ENCODE data around the gene UAP1L1.
"Not testable (repeated sequence)": the region's sequence is repeated elsewhere in the genome, so short reads cannot be mapped to it uniquely, and the experiment has no call there.

UAP1L1 gene, protein sequence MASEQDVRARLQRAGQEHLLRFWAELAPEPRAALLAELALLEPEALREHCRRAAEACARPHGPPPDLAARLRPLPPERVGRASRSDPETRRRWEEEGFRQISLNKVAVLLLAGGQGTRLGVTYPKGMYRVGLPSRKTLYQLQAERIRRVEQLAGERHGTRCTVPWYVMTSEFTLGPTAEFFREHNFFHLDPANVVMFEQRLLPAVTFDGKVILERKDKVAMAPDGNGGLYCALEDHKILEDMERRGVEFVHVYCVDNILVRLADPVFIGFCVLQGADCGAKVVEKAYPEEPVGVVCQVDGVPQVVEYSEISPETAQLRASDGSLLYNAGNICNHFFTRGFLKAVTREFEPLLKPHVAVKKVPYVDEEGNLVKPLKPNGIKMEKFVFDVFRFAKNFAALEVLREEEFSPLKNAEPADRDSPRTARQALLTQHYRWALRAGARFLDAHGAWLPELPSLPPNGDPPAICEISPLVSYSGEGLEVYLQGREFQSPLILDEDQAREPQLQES

DNA sequence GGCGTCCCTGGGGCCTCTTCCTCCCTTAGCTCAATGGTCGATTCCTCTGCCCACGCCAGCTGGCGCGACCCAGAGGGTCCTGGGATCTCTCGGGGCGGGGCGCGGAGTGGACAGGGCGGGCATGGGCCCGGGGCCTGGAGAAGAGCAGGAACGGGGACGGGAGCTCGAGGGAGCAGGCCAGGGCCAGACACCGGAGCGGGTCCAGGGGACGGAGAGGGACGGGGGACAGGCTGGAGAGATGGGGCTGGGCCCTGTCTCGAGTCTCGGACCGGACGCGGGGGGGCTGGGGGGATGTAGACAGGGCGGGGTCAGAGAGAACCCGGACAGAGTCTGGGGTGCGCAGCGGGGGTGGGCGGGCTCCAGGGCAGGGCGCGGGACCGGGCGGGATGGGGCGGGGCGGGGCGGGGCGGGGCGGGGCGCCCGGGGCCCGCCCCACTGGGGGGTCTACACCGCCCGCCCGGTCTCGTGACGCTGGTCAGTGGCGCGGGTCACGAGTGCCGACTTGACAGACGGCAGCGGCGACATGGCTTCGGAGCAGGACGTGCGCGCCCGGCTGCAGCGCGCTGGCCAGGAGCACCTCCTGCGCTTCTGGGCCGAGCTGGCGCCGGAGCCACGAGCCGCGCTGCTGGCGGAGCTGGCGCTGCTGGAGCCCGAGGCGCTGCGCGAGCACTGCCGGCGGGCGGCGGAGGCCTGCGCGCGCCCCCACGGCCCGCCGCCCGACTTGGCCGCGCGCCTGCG, at the start of gene UAP1L1:
Gene UAP1L1 (plus strand): TSS at position 508 of the 738 bp plus-strand sequence. CDS start 16 bp downstream, at position 524.
- Histone ChIP-seq H3K36me3 (replicated peaks) (peaks cover 32% of the 10 kb centered on the region), H3K4me1 (peaks cover 18% of the 10 kb centered on the region), H3K27me3 (ENCODE audit: low read depth) (no peaks in the 10 kb centered on the region), H3K4me3 (peak within 1 kb of the TSS; percentile 59), H3K9me3 (no peaks in the 10 kb centered on the region)
- DNase-seq (ENCODE audit: low spot score in 2 of 2), result peak in 1 of 2 experiments; percentile 78
- in situ Hi-C loops (cut with MboI; ENCODE audit: low sequenced_read_pairs), result no loop called here

GRCh38 chr9:137028263-137029057, 48.9 kb upstream of the UAP1L1 start:
- DNase-seq (ENCODE audit: low spot score in 2 of 2), result peak; percentile 66 to 79
- Histone ChIP-seq H3K36me3 (replicated peaks) (no peaks in the 10 kb centered on the region), H3K4me1 (peaks cover 8% of the 10 kb centered on the region), H3K9me3 (no peaks in the 10 kb centered on the region), H3K4me3 (peak overlapping the region; percentile 48), H3K27me3 (ENCODE audit: low read depth) (no peaks in the 10 kb centered on the region)
- in situ Hi-C loops (cut with MboI; ENCODE audit: low sequenced_read_pairs), result no loop called here

- in situ Hi-C loops (cut with MboI; ENCODE audit: low sequenced_read_pairs), result no loop called here
- DNase-seq (ENCODE audit: low spot score in 2 of 2), result peak; percentile 63 to 92
- H3K36me3 ChIP-seq (replicated peaks), result no peaks in the 10 kb centered on the region
- H3K4me3 ChIP-seq, result peak overlapping the region; percentile 48
- no peaks in the 10 kb centered on the region for H3K27me3 ChIP-seq (ENCODE audit: low read depth)
- peaks cover 8% of the 10 kb centered on the region for H3K4me1 ChIP-seq
- H3K9me3 ChIP-seq, result no peaks in the 10 kb centered on the region
These were observed 48.0 kb upstream of the UAP1L1 start for GRCh38 chr9:137029058-137029936.

GRCh38 chr9:137030006-137030405, 47.3 kb upstream of the UAP1L1 start:
- no peak for DNase-seq (ENCODE audit: low spot score in 2 of 2)
- in situ Hi-C loops (cut with MboI; ENCODE audit: low sequenced_read_pairs), result loop anchor here (10.0 kb wide), 1 partner anchor 245 kb away; no protein-coding TSS in a partner anchor
- Histone ChIP-seq H3K4me3 (no peak overlapping the region), H3K27me3 (ENCODE audit: low read depth) (peaks cover 5% of the 10 kb centered on the region; the same call in 1 of the 2 replicates), H3K9me3 (no peaks in the 10 kb centered on the region), H3K36me3 (replicated peaks) (no peaks in the 10 kb centered on the region), H3K4me1 (peaks cover 8% of the 10 kb centered on the region)

DNA sequence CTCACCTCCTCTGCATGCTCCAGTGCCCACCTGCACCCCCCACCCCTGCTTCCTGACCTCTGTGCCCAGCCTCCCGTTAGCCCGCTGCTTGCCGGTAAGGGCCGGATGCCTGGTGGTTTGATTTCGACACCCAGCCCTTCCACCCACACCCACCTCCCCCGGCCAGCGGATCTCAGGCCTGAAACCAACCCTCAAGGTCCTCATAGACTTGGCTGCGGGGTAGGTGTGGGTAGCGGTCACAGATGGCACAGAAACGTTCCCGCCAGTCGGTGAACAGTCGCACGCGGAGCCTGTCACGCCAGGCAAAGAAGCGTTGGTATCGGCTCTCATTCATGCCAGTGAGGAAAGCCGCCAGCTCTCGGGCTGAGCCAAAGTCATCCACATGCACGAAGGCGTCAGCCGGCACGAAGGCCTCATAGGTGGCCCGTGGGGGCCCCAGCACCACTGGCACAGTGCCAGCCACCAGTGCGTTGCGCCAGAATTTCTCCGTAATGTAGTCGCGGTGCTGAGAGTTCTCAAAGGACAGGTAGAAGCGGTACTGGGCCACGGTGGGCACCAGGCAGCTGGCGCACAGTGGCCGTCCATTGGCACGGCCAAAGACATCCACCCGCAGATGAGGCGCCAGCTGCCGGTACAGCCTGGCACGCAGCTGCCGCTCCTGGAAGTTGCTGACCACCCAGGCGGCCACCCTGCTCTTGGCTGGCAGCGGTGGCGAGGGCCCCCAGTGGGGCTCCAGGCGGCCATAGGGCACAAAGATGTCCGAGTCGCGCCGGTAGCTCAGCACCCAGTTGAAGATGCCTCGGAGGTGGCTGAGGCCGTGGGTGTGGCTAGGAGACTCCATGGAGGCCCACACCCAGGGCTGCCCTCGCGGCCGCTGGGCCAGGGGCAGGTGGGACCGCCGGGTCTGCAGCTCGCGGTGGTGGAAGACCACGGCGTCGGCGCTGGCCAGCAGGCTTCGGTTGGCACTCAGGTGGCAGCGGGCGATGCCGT, 46.5 kb upstream of the UAP1L1 start:
- Histone ChIP-seq H3K4me1 (peaks cover 8% of the 10 kb centered on the region), H3K9me3 (no peaks in the 10 kb centered on the region), H3K27me3 (ENCODE audit: low read depth) (peaks cover 6% of the 10 kb centered on the region; the same call in 1 of the 2 replicates), H3K36me3 (replicated peaks) (no peaks in the 10 kb centered on the region), H3K4me3 (no peak overlapping the region)
- DNase-seq (ENCODE audit: low spot score in 2 of 2), result no peak
- in situ Hi-C loops (cut with MboI; ENCODE audit: low sequenced_read_pairs), result loop anchor here (10.0 kb wide), 1 partner anchor 246 kb away; no protein-coding TSS in a partner anchor

DNA sequence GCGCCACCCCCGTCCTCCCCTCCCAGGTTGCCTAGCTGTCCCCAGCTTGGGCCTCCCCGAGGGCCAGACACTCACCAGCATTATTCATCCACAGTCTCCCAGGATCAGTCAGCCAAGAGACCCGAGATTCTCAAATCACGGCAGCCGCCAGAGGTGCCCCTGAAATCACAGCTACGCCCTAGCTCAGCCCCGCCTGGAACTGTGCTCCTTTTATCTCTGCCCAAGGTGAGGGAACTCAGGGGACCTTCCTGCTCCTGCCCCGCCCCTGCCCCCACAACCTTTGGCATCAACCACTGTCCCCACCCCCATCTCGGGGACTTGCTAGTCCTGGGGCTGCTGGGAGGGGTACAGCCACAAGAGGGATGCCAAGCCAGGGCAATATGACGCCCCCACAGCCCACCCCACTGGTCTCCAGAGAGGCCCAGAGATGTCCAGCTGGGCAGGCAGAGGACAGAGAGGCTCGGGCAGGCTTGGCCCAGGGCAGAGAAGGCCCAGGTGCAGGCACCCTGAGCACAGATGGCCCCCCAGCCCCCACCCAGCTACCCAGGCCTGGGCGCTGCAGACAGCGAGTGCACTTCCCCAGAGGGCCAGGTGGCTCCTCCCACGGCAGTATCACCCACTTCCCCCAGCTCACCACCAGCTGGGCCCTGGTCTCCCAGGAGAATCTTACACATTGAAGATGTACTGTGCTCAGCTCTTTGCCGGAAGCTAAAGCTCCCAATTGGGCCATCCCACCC, 45.2 kb upstream of the UAP1L1 start, which contains the start of gene FUT7:
Gene FUT7 (minus strand): TSS at position 185 of the 737 bp plus-strand sequence. CDS start 97 bp downstream, at position 88.
- in situ Hi-C loops (cut with MboI; ENCODE audit: low sequenced_read_pairs), result loop anchor here (10.0 kb wide), 1 partner anchor 247 kb away; no protein-coding TSS in a partner anchor
- DNase-seq (ENCODE audit: low spot score in 2 of 2), result no peak

GRCh38 chr9:137032858-137033257, 44.5 kb upstream of the UAP1L1 start:
- peaks cover 6% of the 10 kb centered on the region; the same call in 1 of the 2 replicates for H3K27me3 ChIP-seq (ENCODE audit: low read depth)
- no peaks in the 10 kb centered on the region for H3K36me3 ChIP-seq (replicated peaks)
- in situ Hi-C loops (cut with MboI; ENCODE audit: low sequenced_read_pairs), result loop anchor here (10.0 kb wide), 1 partner anchor 248 kb away; no protein-coding TSS in a partner anchor
- H3K4me3 ChIP-seq, result no peak overlapping the region
- DNase-seq (ENCODE audit: low spot score in 2 of 2), result no peak
- no peaks in the 10 kb centered on the region for H3K9me3 ChIP-seq
- H3K4me1 ChIP-seq, result peaks cover 8% of the 10 kb centered on the region

More for the DNA sequence above, 45.2 kb upstream of the UAP1L1 start, which contains the start of gene FUT7:
- H3K36me3 ChIP-seq (replicated peaks), result no peaks in the 10 kb centered on the region
- H3K4me1 ChIP-seq, result peaks cover 8% of the 10 kb centered on the region
- no peak within 1 kb of the TSS for H3K4me3 ChIP-seq
- peaks cover 6% of the 10 kb centered on the region; the same call in 1 of the 2 replicates for H3K27me3 ChIP-seq (ENCODE audit: low read depth)
- H3K9me3 ChIP-seq, result no peaks in the 10 kb centered on the region

DNA sequence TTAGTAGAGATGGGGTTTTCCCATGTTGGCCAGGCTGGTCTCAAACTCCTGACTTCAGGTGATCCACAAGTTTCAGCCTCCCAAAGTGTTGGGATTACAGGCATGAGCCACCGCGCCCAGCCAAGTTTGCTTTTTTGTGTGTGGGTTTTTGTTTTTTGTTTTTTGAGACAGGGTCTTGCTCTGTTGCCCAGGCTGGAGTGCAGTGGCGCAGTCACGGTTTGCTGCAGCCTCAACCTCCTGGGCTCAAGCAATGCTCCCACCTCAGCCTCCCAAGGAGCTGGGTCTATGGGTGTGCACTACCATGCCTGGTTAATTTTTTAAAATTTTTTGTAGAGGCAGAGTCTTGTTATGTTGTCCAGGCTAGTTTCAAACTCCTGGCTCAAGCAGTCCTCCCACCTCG, 43.8 kb upstream of the UAP1L1 start:
- in situ Hi-C loops (cut with MboI; ENCODE audit: low sequenced_read_pairs), result loop anchor here (10.0 kb wide), 1 partner anchor 249 kb away; no protein-coding TSS in a partner anchor
- not testable (repeated sequence) for DNase-seq (ENCODE audit: low spot score in 2 of 2); H3K36me3 ChIP-seq (replicated peaks)

DNA sequence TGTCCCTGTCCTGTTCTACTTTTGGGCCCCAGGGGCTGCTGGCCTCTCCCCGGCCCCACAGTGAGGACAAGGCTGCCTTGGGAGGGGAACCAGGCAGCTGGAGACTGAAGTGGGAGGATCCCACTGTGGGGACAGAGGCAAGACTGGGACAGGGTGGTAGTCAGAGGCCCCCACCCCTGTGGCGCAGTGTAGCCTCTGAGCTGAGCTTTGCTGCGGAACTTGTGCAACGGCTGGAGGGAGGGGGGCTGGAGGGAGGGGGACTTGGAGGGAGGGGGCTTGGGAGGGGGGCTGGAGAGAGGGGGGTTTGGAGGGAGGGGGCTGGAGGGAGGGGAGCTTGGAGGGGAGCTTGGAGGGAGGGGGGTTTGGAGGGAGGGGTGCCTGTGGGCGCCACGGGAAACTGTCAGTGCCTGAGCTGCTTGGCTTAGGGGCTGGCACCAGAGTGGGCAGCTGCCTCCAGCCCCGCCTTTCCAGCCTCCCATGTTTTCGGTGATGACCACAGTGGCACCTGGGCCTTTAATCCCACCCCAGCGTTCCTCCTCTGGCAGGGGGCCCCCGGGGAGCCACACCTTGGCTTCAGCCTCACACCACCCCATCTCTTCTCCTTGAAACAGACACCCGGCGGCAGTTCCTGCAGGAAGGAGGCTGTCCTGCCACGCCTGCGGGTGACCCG, 43.1 kb upstream of the UAP1L1 start:
- Histone ChIP-seq H3K4me1 (peaks cover under 1% of the 10 kb centered on the region), H3K9me3 (no peaks in the 10 kb centered on the region), H3K36me3 (replicated peaks) (0 out of 2 replicates have a peak, but pooled peaks cover 6% of the 10 kb centered on the region), H3K4me3 (no peak overlapping the region), H3K27me3 (ENCODE audit: low read depth) (peaks cover 6% of the 10 kb centered on the region; the same call in 1 of the 2 replicates)
- in situ Hi-C loops (cut with MboI; ENCODE audit: low sequenced_read_pairs), result loop anchor here (10.0 kb wide), 1 partner anchor 249 kb away; no protein-coding TSS in a partner anchor
- DNase-seq (ENCODE audit: low spot score in 2 of 2), result no peak

More for the DNA sequence above, 43.8 kb upstream of the UAP1L1 start:
- not testable (repeated sequence) for H3K9me3 ChIP-seq; H3K4me1 ChIP-seq; H3K4me3 ChIP-seq; H3K27me3 ChIP-seq (ENCODE audit: low read depth)

GRCh38 chr9:137034709-137035506, 42.4 kb upstream of the UAP1L1 start:
- Histone ChIP-seq H3K27me3 (ENCODE audit: low read depth) (peaks cover 6% of the 10 kb centered on the region; the same call in 1 of the 2 replicates), H3K4me1 (no peaks in the 10 kb centered on the region)
- in situ Hi-C loops (cut with MboI; ENCODE audit: low sequenced_read_pairs), result loop anchor here (10.0 kb wide), 1 partner anchor 250 kb away; no protein-coding TSS in a partner anchor

More at GRCh38 chr9:137034709-137035506, 42.4 kb upstream of the UAP1L1 start:
- DNase-seq (ENCODE audit: low spot score in 2 of 2), result peak; percentile 71 to 91
- Histone ChIP-seq H3K36me3 (replicated peaks) (peaks cover 11% of the 10 kb centered on the region; the same call in 1 of the 2 replicates), H3K4me3 (no peak overlapping the region), H3K9me3 (no peaks in the 10 kb centered on the region)
